CD4-positive, CD25-positive, alpha-beta regulatory T cell (primary cell): ENCODE results near the gene THEM4. TPM values are rescaled to one million over a fixed set of nuclear protein-coding genes. Genes with fewer than 3 reads are reported as not detected.

Experiments used
- ATAC-seq, 2 donors: fragments of 150-1000 bp; cut with Tn5 transposase; one replicate each; pipeline ENCODE4 v1.10.0; 2021; ENCODE audit warnings: low read depth in 2 of 2, moderate number of reproducible peaks in 2 of 2, moderate library complexity in 1 of 2
- DNase-seq, 3 donors: peaks; one replicate each; pipeline versions ENCODE4 v3.0.0 to v3.0.0-alpha.2; 2012 to 2022; ENCODE audit warnings: mixed read lengths in 1 of 3
- H3K27ac ChIP-seq: one replicate; pipeline ENCODE4 v1.7.0; 2013; ENCODE audit warnings: mild to moderate bottlenecking, low read length; ENCODE audit not compliant: insufficient read depth, poor library complexity, severe bottlenecking
- H3K27me3 ChIP-seq: one replicate; pipeline ENCODE4 v1.7.0; 2013; ENCODE audit warnings: low read length; ENCODE audit not compliant: control insufficient read depth, insufficient read depth
- H3K36me3 ChIP-seq: one replicate; pipeline ENCODE4 v1.7.0; 2013; ENCODE audit warnings: mild to moderate bottlenecking, low read length, moderate library complexity; ENCODE audit not compliant: control insufficient read depth, insufficient read depth
- H3K4me1 ChIP-seq: 2 replicates; pipeline ENCODE4 v1.7.0; 2013; ENCODE audit warnings: mild to moderate bottlenecking, low read length; ENCODE audit not compliant: insufficient read depth, control insufficient read depth, poor library complexity, severe bottlenecking
- H3K4me3 ChIP-seq: one replicate; pipeline ENCODE4 v1.7.0; 2013; ENCODE audit warnings: low read depth, mild to moderate bottlenecking, low read length, moderate library complexity
- H3K9me3 ChIP-seq, 2 experiments: 1 replicate in 1 of 2; 2 replicates in 1 of 2; pipeline ENCODE4 v1.7.0; 2013; ENCODE audit warnings: low read length in 2 of 2, mild to moderate bottlenecking in 1 of 2, moderate library complexity in 1 of 2; ENCODE audit not compliant: control insufficient read depth in 2 of 2
- H3K27ac Mint-ChIP-seq, 3 donors: one replicate each; pipeline ENCODE4 v1.8.0; 2020 to 2022; ENCODE audit warnings: mild to moderate bottlenecking in 3 of 3, mixed read lengths in 3 of 3, moderate library complexity in 2 of 3
- H3K27me3 Mint-ChIP-seq: one replicate; pipeline ENCODE4 v1.8.0; 2022; ENCODE audit warnings: mild to moderate bottlenecking, mixed read lengths
- H3K36me3 Mint-ChIP-seq: one replicate; pipeline ENCODE4 v1.8.0; 2020; ENCODE audit warnings: mixed read lengths
- H3K4me1 Mint-ChIP-seq, 4 donors: one replicate each; pipeline ENCODE4 v1.8.0; 2020 to 2022; ENCODE audit warnings: mixed read lengths in 4 of 4, mild to moderate bottlenecking in 1 of 4
- H3K4me3 Mint-ChIP-seq, 4 donors: one replicate each; pipeline ENCODE4 v1.8.0; 2020 to 2022; ENCODE audit warnings: mild to moderate bottlenecking in 4 of 4, mixed read lengths in 4 of 4, moderate library complexity in 3 of 4
- H3K9me3 Mint-ChIP-seq, 7 donors: one replicate each; pipeline ENCODE4 v1.8.0; 2020 to 2022; ENCODE audit warnings: mixed read lengths in 7 of 7, mild to moderate bottlenecking in 3 of 7, moderate library complexity in 2 of 7
- polyA plus RNA-seq, 4 donors: library from polyadenylated mRNA; unstranded; fragments of 300-500 nt; fragmentation: Illumina TruSeq; gene quantifications; one replicate each; pipeline ENCODE4 v1.2.3, GENCODE V29; 2021
- total RNA-seq: library from RNA; stranded (reverse); gene quantifications from one replicate; pipeline ENCODE4 v1.2.3, GENCODE V29; 2022

THEM4 gene
- total and polyA plus RNA-seq, 5 donors from 2014 or later = 69.5 to 146 (median 105) TPM

DNA sequence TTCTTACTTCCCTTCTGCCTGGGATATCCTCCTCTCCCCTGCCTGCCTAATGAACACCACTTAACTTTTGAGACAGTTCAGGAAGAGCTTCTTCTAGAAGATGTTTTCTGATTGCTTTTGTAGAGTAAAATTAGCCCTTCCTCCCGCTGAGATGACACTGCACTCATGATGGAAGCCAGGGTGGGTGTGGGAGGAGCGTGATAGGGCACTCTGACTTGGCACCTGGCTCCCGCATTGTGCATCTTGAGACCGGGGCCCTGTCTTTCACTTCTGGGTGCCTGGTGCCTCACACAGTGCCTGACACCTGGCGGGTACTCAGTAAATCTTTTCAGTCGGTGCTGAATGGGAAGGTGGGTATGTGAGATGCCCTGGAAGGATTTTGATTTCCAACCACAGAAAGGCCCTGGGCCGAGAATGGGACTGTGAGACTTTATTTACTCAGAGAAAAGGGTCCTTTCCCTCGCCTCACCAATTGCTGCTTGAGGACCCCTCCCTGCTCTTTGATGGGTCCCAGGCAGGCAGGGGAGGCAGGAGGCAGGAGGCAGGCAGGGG lies 62.5 kb downstream of the THEM4 start:
- DNase-seq = peak in 2 of 3 donors; percentile 19 to 48
- no peaks in the 10 kb centered on the region for H3K9me3 ChIP-seq
- H3K36me3 ChIP-seq = peaks cover 3% of the 10 kb centered on the region
- Mint-ChIP-seq H3K27me3 (peaks cover under 1% of the 10 kb centered on the region), H3K4me3 (peak overlapping the region in 3 of 4 donors; percentile 8 to 50 (median 34)), H3K36me3 (peaks cover 8% of the 10 kb centered on the region), H3K4me1 (peaks cover 2 to 47% (median 26%) of the 10 kb centered on the region in 4 donors), H3K27ac (peak overlapping the region; percentile 76 to 96 (median 83)), H3K9me3 (no peaks in the 10 kb centered on the region)
- peak; percentile 48 to 58 for ATAC-seq
- H3K4me3 ChIP-seq = no peak overlapping the region
- H3K4me1 ChIP-seq = peaks cover 13% of the 10 kb centered on the region
- peak overlapping the region; percentile 63 for H3K27ac ChIP-seq
- H3K27me3 ChIP-seq = no peaks in the 10 kb centered on the region

DNA sequence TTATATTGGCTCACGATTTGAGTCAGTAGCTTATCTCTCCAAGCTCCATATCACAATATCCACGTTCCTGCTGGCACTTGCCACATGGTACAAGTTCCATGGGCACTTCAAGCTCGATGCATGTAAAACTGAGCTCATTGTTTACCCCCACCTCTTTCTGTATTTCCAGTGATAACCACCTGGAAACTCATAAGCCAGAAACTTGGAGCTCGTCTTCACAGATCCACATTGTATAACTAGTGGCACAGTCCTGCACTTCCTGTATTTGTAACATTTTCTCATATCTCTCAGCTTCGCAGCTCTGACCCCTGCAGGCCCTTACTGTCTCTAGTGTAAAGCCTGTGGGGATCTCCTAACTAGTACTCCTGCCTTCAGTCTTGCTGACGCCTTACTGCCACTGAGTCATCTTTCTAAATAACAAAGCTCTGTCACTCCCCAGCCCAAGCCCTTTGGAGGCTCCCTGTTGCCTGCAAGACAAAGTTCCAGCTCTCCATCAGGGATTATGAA lies 63.2 kb downstream of the THEM4 start:
- peaks cover 4% of the 10 kb centered on the region for H3K27me3 Mint-ChIP-seq
- peaks cover 9% of the 10 kb centered on the region for H3K36me3 Mint-ChIP-seq
- Histone ChIP-seq H3K9me3 (no peaks in the 10 kb centered on the region), H3K27ac (peak overlapping the region; percentile 63), H3K36me3 (peaks cover 3% of the 10 kb centered on the region), H3K27me3 (no peaks in the 10 kb centered on the region), H3K4me3 (no peak overlapping the region), H3K4me1 (peaks cover 13% of the 10 kb centered on the region)
- no peaks in the 10 kb centered on the region for H3K9me3 Mint-ChIP-seq
- DNase-seq (peak in 1 of 3 donors; percentile 38), ATAC-seq (peak; percentile 42 to 48)
- H3K4me3 Mint-ChIP-seq = peak overlapping the region in 2 of 4 donors; percentile 30 to 34
- peaks cover 4 to 52% (median 25%) of the 10 kb centered on the region in 4 donors for H3K4me1 Mint-ChIP-seq
- peak overlapping the region; percentile 76 to 95 (median 83) for H3K27ac Mint-ChIP-seq

DNA sequence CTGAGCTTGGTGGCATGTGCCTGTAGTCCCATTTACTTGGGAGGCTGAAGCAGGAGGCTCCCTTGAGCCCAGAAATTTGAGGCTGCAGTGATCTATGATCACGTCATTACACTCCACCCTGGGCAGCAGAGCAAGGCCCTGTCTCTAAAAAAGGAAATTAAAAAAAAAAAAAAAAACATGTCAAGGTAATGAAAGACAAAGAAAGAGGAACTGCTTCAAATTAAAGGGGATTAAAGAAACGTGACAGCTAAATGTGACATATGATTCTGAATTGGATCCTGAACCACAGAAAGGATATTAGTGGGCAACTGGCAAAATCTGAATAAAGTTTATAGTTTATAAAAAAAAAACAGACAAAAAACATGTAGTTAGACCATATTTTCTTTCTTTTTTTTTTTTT lies 65.9 kb downstream of the THEM4 start:
- Histone ChIP-seq H3K36me3 (peaks cover 3% of the 10 kb centered on the region), H3K27me3 (no peaks in the 10 kb centered on the region), H3K4me1 (peaks cover 30% of the 10 kb centered on the region), H3K9me3 (no peaks in the 10 kb centered on the region), H3K4me3 (no peak overlapping the region), H3K27ac (no peak overlapping the region)
- H3K27ac Mint-ChIP-seq = peak overlapping the region in 1 of 3 donors; percentile 73
- peaks cover 6% of the 10 kb centered on the region for H3K36me3 Mint-ChIP-seq
- H3K4me1 Mint-ChIP-seq = peaks cover 4 to 57% (median 32%) of the 10 kb centered on the region in 4 donors
- DNase-seq (no peak), ATAC-seq (no peak)
- H3K9me3 Mint-ChIP-seq = no peaks in the 10 kb centered on the region
- no peak overlapping the region for H3K4me3 Mint-ChIP-seq
- H3K27me3 Mint-ChIP-seq = peaks cover 8% of the 10 kb centered on the region

DNA sequence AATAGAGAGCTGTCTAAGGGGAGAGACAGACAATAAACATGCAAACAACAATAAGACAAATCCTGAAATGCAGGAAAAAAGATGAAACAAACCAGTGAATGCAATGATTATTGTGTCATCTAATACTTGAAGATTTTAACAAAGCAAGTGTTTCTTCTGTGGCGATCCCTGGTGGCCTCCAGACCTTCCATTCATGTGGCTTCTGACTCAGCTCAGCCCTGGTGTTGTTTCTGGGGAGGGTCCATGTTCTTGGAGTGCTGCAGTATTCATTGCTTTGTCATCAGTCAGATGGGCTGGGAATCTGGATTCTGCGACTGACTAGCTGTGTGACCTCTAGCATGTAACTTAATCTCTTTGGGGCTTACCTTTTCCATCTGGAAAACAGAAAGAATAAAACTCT lies 68.2 kb downstream of the THEM4 start:
- Mint-ChIP-seq H3K36me3 (peaks cover 6% of the 10 kb centered on the region), H3K27me3 (peaks cover 8% of the 10 kb centered on the region), H3K27ac (peak overlapping the region in 2 of 3 donors; percentile 91 to 96), H3K9me3 (no peaks in the 10 kb centered on the region), H3K4me3 (peak overlapping the region in 3 of 4 donors; percentile 9 to 97 (median 96)), H3K4me1 (peaks cover 9 to 60% (median 36%) of the 10 kb centered on the region in 4 donors)
- ATAC-seq (no peak), DNase-seq (no peak)
- H3K36me3 ChIP-seq = peaks cover 3% of the 10 kb centered on the region
- no peaks in the 10 kb centered on the region for H3K9me3 ChIP-seq
- H3K4me3 ChIP-seq = no peak overlapping the region
- peaks cover 41% of the 10 kb centered on the region for H3K4me1 ChIP-seq
- H3K27ac ChIP-seq = peak overlapping the region; percentile 86
- H3K27me3 ChIP-seq = no peaks in the 10 kb centered on the region

DNA sequence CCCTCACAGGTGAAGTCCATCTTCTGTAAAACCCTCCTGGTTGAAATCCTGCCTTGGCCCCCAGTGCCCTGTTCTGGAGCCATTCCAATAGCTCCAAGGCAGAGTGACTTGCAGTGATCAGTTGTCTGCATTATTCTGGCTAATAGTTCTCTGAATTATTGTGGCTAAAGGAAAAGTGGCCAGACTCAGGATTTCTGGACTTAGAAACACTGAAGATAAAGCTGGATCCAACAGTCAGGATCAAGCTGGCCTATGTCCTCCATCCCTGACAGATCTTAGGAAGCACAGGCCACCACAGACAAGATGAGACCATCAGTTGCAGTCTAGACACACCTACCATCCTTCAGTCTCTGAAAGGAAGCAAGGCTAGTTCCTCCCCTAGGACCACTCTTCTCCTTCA lies 68.9 kb downstream of the THEM4 start:
- peak overlapping the region; percentile 86 for H3K27ac ChIP-seq
- no peak for ATAC-seq
- Mint-ChIP-seq H3K27ac (peak overlapping the region; percentile 91 to 96 (median 92)), H3K4me1 (peaks cover 9 to 62% (median 35%) of the 10 kb centered on the region in 4 donors), H3K9me3 (no peaks in the 10 kb centered on the region), H3K36me3 (peaks cover 6% of the 10 kb centered on the region), H3K4me3 (peak overlapping the region; percentile 91 to 97 (median 94)), H3K27me3 (peaks cover 8% of the 10 kb centered on the region)
- peaks cover 41% of the 10 kb centered on the region for H3K4me1 ChIP-seq
- peak overlapping the region; percentile 82 for H3K4me3 ChIP-seq
- H3K27me3 ChIP-seq = no peaks in the 10 kb centered on the region
- no peak for DNase-seq
- H3K9me3 ChIP-seq = no peaks in the 10 kb centered on the region
- H3K36me3 ChIP-seq = peaks cover 3% of the 10 kb centered on the region

DNA sequence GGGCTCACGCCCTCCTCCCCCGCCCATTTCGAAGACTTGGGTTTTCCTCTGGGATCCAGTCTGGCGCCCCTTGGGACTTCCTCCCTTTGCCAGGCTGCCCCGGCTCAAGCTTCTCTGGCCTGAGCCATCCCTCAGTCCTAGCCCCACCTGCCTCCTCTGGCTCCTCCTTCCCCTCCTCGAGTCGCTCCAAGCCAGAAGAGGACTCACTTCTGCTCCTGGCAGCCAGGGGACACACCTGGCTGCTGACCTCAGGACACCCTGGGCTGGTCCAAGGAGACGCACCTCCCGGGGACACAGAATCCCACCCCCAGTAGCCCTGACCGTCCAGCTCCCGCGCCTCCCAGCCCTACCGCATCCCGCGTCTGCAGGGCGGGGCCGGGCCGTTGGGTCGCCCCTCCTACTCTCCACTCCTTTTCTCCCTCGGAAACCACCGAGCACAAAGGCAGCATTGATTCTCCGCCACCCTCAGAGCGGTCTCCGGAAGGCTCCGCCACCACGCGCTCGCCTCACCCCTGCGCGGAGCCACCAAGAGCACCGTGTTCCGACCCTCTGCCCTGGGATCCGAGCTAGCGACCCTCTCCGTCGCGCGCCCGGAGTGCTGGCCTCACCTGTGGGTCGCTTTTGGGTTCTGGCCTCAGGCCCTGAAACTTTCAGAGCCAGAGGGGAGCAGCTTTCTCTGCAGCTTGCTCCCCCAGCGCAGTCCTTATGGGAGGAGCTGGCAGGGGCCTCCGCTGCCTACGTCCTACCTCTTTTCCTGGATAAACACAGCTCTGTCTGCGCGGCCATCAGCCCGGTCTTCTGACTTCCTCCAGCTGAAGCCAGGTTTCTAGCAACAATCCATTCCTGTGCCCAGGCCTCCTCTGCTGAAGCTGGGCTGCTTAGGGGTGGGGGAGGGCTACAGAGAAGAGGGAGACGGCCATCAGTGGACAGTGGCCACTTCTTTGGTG lies 69.6 kb downstream of the THEM4 start, which contains the start of gene C2CD4D:
Gene C2CD4D, minus strand, starts transcription at position 364 of the 947 bp plus-strand sequence. CDS start 831 bp downstream, outside the sequence.
- ATAC-seq (peak; percentile 73), DNase-seq (peak; percentile 64 to 87 (median 72))
- peaks cover 6% of the 10 kb centered on the region for H3K36me3 Mint-ChIP-seq
- peak within 1 kb of the TSS; percentile 91 to 97 (median 94) for H3K4me3 Mint-ChIP-seq
- H3K27ac Mint-ChIP-seq = peak within 1 kb of the TSS; percentile 91 to 96 (median 92)
- Histone ChIP-seq H3K27ac (peak within 1 kb of the TSS; percentile 86), H3K4me3 (peak within 1 kb of the TSS; percentile 82), H3K36me3 (peaks cover 3% of the 10 kb centered on the region), H3K9me3 (no peaks in the 10 kb centered on the region), H3K4me1 (peaks cover 46% of the 10 kb centered on the region), H3K27me3 (no peaks in the 10 kb centered on the region)
- H3K9me3 Mint-ChIP-seq = no peaks in the 10 kb centered on the region
- H3K4me1 Mint-ChIP-seq = peaks cover 9 to 64% (median 36%) of the 10 kb centered on the region in 4 donors
- peaks cover 8% of the 10 kb centered on the region for H3K27me3 Mint-ChIP-seq

DNA sequence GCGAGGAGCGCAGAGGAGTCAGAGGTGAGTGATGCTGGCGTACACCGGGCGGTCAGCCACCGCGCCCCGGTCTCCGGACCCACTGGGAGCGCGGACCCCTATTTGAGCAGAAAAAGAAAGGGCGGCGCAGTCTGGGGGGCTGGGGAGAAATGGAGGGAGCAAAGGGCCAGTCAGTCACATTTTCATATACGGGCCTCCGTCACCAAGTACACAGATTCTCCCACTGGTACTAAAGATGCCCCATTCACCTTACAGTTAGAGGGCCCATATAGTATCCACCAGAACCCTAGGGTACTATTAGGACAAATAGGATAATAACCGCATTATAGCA lies 70.3 kb downstream of the THEM4 start:
- Histone ChIP-seq H3K27ac (peak overlapping the region; percentile 86), H3K4me3 (peak overlapping the region; percentile 82)

More for the DNA sequence above, 70.3 kb downstream of the THEM4 start:
- peaks cover 6% of the 10 kb centered on the region for H3K36me3 Mint-ChIP-seq
- DNase-seq (no peak), ATAC-seq (no peak)
- H3K4me3 Mint-ChIP-seq = peak overlapping the region; percentile 91 to 97 (median 94)
- peaks cover 8% of the 10 kb centered on the region for H3K27me3 Mint-ChIP-seq
- H3K9me3 ChIP-seq = no peaks in the 10 kb centered on the region
- H3K27ac Mint-ChIP-seq = peak overlapping the region; percentile 20 to 96 (median 91)
- H3K9me3 Mint-ChIP-seq = no peaks in the 10 kb centered on the region
- H3K4me1 ChIP-seq = peaks cover 53% of the 10 kb centered on the region
- peaks cover 3% of the 10 kb centered on the region for H3K36me3 ChIP-seq
- H3K27me3 ChIP-seq = no peaks in the 10 kb centered on the region
- H3K4me1 Mint-ChIP-seq = peaks cover 9 to 63% (median 37%) of the 10 kb centered on the region in 4 donors
